HG02763 (cell line): ENCODE measurements around the gene ECSIT.

ENCODE experiments used
- ATAC-seq: cut with Tn5 transposase; IDR thresholded peaks from one replicate; pipeline ENCODE4 v1.9.1; 2021; ENCODE audit warnings: mild to moderate bottlenecking, moderate library complexity; ENCODE audit not compliant: unreplicated experiment

ECSIT gene

DNA sequence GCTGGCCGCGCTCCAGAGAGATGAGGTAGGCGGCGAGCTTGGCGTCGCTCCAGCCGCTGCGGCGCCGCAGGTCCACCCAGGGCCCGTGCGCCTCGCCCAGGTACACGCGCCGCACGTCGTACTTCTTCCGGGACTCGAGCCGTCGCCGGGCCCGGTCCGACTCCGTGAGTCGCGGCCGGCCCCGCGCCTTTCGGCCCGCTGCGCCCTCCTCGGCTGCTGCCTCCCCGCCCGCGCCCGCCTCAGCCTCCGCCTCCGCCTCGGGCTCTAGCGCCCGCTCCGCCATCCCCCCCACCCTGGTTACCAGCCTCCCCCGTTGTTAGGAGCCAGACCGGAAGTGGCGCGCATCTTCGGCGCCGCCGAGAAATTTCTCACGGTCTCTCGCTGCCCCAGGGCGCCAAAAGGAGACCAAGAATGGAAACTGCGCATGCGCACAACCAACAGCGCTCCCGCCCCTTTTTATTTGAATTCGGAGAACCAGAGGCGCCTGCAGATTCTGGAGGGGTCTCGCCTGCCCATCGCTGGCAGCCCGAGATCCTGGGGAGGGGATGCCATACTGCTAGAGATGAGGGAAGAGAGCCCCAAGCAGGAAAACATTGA is 23.3 kb downstream of the ECSIT start, which contains the start of gene ZNF653:
Gene ZNF653, minus strand, starts transcription at position 336 of the 597 bp plus-strand sequence. Its CDS starts 53 bp downstream, at position 283.
- ATAC-seq, result peak; percentile 55

DNA sequence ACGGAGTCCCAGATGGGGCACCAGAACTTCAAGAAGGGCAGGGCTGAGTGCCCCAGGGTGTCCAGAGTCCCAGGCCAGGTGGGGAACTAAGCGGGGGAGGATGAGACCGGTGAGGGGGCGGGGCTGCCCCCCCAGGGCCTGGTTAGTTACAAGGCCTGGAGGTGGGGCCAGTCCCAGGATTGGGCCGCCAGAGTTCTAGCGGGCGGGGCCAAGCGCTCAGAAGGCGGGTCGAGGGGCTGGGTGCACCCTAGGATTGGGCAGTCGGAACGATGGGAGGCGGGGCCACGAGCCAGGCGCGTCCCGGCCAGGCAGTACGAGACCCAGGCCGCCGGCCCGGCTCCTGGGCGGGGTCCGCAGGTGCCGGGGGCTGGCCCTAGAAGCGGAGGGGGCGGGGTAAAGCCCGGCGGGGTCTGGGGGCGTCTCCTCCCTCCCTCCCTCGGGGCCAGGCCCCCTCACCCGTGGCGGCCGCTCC is 23.9 kb downstream of the ECSIT start:
- ATAC-seq, result peak; percentile 87

DNA sequence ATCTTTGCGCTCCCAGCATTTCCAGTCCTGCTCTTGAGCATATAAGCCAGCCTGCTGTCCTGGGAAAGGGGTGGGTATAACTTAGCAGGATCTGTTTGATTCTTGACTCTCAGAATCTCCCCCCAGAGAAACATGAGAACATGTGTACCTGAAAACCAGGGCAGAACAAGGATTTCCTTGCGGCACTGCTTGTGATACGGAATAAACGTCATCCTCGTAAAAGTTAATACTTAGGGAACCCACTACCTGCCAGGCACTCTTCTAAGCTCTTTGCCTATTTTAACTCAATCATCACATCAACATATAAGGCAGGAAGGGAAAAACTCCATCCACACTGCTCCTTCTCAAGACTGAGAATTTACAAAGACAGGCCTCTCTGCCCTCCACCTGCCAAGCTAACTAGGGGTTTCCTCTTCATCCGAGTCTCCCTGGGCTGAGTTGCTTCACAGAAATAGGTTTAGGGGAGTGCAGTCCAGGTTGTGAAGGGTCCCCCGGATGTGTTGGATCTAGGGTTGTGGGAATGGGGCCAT is 24.4 kb downstream of the ECSIT start:
- ATAC-seq, result no peak

DNA sequence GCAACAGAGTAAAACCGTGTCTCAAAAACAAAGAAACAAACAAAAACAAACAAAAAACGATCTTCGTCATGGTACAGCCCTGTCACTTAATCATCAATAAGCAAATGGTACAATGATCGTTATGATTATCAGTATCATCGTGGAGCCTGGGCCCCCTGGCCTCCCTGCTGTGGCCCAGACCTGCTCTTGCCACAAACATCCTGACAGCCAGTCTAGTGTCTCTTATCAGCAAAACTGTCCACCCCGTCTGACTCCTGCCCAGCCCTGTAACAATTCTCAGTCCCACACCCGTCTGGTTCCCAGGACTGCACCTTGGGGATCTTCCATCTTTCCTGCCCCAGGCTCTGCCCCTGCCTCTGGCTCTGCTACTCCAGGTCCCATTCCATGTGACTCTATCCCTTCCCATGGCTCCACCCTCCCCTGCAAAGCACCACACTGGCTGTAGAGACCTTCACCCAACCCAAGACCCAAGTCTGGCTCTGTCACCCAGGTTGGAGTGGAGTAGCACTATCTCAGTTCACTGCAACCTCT is 29.0 kb downstream of the ECSIT start:
- ATAC-seq, result no peak

DNA sequence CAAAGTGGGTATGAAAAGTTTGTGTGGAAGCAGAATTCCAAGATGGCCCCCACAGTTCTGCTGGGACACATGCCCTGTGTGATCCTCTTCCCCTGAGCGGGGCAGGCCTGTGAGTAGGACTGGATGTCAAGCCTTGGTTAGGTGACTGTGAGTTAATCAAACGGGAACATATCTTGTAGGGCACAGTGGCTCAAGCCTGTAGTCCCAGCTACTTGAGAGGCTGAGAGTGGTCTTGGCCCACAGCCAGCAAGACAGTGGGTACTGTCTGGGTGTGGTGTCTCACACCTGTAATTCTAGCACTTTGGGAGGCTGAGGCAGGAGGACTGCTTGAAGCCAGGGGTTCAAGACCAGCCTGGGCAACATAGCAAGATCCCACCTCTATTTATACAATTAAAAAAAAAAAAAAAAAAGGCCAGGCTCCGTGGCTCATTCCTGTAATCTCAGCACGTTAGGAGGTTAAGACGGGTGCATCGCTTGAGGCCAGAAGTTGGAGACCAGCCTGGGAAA is 29.7 kb downstream of the ECSIT start:
- ATAC-seq, result no peak

DNA sequence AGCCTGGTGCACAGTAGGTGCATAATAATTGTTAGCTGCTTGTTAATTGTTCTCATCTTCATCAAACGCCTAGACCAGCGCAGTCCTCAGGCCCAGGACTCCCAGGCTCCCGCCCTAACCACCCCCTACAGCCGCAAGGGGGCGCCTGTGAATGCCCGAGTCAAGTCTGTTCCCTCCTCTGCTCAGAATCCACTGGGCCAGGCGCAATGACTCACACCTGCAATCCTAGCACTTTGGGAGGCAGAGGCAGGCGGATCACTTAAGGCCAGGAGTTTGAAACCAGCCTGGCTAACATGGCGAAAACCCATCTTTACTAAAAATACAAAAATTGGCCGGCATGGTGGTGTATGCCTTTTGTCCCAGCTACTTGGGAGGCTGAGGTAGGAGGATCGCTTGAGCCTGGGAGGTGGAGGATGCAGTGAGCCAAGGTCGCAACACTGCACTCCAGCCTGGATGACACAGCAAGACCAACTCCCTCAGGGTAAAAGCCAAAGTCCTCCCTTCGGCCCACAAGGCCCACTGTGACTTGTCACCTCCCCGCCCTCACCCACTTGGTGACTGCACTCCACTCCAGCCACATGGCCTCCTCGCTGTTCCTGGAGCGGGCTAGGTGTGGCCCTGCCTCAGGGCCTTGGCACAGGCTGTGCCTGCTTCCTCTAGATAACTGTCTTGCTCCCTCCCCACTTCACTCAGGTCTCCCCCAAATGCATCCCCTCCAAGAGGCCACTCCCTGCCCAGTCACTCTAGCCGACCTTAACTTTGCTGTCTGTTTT is 32.4 kb downstream of the ECSIT start:
- ATAC-seq, result no peak

DNA sequence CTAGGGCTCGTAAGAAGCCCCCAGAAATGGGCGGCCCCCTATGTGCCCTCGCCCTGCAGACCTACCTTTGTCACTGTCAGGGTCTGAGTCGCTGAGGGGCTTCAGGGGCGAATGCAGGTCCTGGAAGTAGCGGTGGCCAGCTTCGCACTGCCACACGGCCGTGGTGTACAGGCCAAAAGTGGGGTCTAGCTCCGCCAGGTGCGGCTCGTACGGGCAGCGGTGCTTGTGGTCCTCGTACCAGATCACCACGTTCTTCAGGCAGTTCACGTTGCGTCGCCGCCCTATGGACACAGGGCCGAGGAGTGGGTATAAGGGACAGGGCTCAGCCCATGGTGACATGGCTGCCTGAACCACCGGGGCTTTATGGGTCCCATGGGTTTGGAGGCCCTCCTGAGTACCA is 33.0 kb downstream of the ECSIT start:
- no peak for ATAC-seq

DNA sequence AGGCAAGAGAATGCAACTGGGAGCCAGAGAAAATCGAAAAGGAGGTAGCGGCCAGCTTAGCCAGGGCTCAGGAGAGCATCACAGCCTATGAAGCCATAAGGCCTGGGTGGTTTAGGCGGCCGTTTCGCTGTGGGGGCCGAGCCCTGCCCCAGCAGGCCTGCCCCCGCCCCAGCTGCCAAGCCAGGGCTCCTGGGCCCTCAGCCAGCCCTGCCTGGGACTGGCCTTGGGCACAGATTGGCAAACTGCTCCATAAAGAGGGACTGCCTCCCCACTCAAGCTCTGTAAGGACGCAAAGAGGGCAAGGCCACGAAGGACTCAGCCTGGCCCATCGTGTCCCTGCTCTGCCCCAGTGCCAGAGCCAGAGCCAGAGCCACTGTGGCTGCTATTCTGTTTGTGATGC is 33.5 kb downstream of the ECSIT start:
- ATAC-seq, result no peak

DNA sequence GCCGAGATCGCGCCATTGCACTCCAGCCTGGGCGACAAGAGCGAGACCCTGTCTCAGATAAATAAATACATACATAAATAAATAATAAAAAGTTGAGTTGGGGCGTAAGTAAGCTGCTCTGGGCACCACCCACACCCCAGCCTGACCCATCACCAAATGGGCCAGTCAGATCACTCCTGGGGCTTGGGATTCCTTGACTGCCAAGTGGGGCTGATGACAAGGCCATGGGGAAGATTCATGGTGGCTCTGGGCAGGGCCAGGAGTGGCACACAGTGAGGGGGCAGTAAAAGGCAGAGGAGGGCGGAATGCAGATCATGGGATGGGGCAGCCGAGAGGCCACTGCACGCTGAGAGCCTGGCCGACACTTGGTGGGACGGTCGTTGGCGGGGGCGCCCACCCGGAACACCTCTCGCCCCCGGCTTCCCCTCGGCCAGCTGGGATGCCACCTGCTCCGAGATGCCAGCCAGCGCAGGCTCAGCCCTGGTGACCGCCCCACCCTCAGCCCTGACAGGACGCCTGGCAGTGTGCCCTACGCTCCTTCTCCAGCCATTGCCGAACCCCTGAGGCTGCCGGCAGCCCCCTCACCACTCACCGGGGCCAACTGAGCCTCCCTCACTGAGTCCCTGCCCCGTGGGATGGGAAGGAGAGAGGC is 34.2 kb downstream of the ECSIT start:
- no peak for ATAC-seq

DNA sequence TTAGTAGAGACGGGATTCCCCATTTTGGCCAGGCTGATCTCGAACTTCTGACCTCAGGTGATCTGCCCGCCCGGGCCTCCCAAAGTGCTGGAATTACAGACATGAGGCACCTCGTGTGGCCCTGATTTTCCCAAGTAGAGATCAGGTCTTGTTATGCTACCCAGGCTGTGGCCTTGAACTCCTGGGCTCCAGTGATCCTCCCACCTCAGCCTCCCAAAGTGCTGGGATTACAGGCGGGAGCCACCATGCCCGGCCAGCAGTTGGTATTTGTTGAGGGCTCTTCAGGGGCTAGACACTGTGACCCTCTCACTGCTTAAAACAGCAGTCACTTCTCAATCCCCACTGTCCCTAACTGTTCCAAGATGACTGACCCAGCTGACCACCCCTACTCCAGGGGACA is 39.6 kb downstream of the ECSIT start:
- ATAC-seq, result no peak

DNA sequence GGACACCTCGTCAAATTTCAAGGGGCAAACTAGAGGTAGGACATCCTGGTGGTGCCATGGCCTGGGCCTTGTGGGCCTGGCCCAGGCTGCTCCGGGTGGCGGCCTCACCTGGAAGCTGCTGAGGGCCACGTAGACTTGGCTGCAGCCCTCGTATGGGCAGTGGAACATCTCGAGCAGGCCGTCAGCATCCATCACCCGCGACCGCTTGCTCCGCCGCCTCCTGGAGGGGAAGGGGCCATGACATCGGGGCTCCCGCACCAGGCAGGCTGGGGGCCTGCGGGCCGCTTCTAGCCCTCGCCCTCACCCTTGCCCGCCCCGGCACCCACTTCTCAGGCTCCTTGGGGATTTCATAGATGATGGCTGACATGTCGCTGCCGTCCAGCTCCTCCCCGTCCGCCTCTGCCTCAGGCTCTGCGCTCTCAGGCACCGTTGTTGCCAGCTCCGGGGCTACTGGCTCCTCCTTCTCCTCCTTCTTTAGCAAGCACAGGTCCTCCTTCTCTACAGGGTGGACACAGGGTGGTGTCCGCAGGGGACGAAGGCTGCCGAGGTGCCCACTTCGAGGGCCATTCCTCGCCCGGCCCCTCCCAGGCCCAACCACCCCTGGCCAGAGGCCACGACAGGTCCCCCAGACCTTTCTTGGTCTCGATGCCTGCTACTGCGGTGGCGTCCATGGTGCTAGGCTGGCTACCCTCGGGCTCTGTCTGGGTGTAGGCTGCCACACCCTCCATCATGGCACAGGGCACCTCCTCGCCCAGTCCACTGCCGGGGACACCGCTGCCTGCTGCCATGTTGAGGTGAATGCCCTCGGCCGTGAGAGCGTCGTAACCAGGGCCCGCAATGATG is 42.1 kb downstream of the ECSIT start:
- ATAC-seq, result no peak

DNA sequence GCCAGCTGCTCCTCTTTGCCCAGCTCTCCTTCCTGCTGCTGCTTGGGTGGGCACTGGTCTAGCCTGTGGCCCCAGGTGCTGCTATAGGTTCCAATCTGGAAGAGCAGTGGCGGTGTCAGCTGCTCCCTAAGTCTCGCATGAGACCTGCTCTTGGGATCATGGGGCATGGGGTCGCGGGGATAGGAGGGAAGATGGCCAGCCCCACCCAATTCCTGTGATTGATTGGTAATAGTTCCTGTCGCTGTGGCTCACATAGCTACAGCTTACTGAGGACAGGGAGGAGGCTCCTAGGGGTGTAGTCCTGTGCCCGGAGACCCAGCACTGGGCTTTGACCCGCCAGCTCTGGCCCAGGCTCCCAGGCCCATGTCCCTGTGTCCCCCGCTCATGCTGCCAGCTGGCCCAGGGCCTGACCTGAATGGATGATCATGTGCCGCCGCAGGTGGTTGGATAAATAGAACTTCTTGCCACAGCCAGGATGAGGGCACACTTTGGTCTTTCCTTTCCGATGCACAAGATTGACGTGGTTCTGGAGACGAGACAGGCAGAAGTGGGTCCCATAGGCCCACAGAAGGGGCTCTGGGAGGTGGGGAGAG is 43.6 kb downstream of the ECSIT start:
- ATAC-seq, result no peak

DNA sequence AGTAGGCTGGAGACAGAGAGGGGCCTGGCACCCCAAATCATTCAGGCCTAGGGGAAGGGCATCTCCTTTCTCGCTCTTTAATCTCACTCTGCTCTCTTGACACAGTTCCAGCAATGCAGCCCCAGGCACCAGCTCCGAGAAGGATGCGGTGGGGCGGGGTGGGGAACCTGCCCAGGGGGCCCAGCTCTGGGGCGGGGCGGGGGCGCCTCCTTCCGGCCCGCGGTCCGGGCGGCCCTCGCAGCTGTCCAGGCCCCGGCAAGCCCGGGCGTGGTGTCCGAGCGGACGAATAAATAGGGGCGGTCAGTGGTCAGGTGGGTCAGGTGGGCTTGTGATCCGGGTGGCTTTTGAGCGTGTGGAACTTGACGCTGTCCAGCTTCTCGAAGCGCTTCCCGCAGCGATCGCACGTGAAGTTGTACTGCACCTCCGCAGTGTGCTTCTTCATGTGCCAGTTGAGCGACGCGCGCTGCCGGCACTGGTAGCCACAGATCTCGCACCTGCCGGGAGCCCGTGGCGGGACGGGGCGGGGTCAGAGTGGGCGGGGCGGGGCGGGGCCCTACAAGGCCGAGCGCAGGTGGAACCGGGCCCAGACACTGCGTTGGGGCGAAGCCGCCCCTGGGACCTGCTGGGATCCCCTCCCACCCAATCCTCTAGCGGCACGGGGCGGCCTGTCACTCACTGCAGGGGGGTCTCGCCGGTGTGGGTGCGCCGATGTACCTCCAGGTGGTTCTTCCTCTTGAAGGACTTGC is 45.4 kb downstream of the ECSIT start:
- ATAC-seq, result no peak

DNA sequence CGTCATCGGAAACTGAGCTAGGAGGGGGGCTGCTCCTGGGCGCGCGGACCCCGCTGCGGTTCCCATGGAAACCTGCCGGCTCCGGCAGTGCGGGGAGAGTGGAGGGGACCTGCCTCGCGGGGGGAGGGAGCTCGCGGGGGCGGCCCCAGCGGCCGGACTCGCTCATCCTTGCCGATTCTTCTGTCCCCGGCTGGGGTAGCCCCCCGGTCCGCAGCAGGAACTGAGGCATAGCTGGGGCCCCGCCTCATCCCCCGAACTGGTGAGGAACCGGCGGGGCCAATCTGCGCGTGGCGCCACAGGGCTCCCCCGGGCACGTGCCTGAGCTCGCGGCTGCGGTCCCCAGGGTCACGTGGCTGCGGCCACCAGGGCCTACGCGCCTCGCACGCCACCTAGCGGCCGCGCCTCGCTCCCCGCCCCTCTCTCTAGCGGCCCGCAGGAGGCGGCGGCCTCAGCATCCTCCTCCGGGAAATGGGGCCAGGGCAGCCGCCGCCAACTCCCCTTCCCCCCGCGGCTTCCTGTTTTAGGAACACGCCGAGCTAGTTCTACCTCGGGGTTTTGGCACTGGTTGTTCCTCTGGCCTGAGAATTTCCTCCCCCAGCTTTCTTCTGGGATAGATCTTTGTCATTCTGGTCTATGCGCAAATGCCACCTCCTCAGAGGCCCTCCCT is 46.4 kb downstream of the ECSIT start:
- peak; percentile 70 for ATAC-seq

DNA sequence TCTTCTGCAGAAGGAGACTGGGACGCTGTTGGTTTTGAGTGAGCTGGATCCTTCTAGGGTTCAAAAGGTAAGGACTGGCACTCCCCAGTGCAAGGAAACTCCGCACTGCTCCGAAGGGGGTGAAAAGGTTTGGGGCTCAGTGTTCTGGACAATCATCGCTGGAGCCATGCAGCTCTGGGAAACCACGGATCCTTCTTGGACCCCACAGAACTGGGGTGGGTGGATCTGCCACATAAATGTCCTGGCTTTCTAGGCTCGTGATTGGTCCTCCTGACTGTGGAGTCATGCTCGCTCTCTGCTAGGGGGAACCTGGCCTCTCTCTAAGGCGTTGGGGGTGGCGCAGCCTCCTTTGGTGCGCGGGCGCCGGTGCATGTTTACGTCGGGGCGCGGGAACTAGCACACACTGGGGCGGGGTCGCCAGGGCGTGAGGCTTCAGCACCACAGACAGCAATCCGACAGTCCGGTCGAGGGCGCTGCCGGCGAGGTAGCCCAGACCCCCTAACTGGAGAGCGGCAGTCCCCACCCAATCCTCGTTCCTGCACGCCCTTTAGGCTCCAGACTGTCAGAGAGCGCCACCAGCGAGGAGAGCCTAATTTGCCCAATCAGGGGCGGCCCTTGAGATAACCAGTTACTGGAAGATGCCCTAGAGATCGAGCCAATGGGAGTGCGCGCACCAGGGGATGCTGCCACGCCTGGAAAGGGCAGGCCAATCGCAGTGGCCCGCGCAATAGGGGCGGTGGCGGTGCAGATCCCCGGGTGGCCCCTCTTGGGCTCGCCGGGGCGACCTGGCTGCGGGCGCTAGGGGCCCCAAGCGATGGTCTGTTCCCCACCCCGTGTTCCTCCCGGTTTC is 47.2 kb downstream of the ECSIT start:
- peak; percentile 63 for ATAC-seq

DNA sequence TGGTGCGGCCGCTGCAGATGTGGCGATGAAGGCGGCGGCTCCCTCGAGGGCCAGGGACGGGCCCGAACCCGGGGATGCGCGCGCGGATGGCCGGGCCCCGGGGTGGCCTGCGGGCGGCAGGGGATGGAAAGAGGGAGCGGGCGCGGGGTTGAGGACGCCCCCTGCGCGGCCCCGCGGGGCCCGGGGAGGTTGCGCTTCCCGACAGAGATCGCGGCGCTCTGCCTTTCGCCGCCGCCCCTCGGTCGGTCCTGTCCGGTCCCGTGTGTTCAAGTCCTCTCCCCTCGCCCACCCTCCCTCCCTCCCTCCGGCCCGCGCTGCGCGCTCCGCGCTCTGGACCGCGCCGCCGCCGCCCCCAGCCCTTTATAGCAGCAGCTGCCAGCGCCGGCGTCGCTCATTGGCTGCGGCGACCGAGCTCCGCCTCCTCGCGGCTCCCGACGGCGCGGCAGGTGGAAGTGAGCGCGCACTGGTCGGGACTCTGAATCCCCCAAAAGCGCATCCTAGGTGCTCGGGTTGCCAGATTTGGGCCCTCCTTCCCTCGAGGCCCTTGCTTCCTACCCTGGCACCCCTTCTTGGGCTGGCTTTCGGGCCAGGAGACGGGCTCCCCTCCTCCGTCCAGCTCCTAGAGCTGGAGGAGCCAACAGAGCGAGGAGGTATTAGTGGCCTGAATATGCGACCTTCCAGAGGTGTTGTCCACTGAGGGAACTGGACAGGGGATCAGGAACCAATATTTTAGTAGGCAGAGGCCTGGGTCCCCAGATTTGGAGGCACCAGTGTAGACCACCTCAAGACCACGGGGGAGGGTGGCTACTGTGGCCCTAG is 48.0 kb downstream of the ECSIT start, which contains the start of gene ELAVL3:
Gene ELAVL3, minus strand, starts transcription at position 332 of the 819 bp plus-strand sequence. CDS start 438 bp downstream, outside the sequence.
- no peak for ATAC-seq
